Transverse colon (tissue), 3 donors: ENCODE measurements around the gene PUS1.

Source experiments
- EP300 ChIP-seq: sonication (generic); formaldehyde crosslinking; IDR thresholded peaks from one replicate; pipeline ENCODE4 v1.6.1; 2017; ENCODE audit warnings: antibody characterized with exemption, low read depth
- TF ChIP-seq, protein P1 (sequence below), 5 experiments: fragments of 200-600 bp in 3 of 5; fragments of 450-650 bp in 2 of 5; sonication (generic) in 3 of 5; IDR thresholded peaks; 1 replicate in 2 of 5; 2 replicates in 3 of 5; pipeline ENCODE4 v1.5.1; 2016 to 2017; ENCODE audit warnings: antibody characterized with exemption in 5 of 5, inconsistent platforms in 3 of 5, mild to moderate bottlenecking in 2 of 5, moderate library complexity in 1 of 5

DNA sequence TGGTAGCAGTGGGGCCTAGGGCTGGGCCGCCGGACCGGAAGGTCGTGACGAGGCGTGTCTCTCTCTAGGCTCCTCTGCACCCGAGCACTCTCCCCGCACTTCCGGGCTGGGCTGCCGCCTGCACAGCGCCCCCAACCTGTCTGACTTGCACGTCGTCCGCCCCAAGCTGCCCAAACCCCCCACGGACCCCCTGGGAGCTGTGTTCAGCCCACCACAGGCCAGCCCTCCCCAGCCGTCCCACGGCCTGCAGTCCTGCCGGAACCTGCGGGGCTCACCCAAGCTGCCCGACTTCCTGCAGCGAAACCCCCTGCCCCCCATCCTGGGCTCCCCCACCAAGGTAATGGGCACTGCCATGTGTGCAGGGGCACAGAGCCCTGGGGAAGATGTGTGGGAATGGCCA is 13.3 kb upstream of the PUS1 start:
- no peak for TF ChIP-seq EP300
- TF ChIP-seq, protein P1, sequence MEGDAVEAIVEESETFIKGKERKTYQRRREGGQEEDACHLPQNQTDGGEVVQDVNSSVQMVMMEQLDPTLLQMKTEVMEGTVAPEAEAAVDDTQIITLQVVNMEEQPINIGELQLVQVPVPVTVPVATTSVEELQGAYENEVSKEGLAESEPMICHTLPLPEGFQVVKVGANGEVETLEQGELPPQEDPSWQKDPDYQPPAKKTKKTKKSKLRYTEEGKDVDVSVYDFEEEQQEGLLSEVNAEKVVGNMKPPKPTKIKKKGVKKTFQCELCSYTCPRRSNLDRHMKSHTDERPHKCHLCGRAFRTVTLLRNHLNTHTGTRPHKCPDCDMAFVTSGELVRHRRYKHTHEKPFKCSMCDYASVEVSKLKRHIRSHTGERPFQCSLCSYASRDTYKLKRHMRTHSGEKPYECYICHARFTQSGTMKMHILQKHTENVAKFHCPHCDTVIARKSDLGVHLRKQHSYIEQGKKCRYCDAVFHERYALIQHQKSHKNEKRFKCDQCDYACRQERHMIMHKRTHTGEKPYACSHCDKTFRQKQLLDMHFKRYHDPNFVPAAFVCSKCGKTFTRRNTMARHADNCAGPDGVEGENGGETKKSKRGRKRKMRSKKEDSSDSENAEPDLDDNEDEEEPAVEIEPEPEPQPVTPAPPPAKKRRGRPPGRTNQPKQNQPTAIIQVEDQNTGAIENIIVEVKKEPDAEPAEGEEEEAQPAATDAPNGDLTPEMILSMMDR (IDR thresholded peaks at IDR 0.05) = no peak
